Measurements from ENCODE around the gene HIPK2.

DNA sequence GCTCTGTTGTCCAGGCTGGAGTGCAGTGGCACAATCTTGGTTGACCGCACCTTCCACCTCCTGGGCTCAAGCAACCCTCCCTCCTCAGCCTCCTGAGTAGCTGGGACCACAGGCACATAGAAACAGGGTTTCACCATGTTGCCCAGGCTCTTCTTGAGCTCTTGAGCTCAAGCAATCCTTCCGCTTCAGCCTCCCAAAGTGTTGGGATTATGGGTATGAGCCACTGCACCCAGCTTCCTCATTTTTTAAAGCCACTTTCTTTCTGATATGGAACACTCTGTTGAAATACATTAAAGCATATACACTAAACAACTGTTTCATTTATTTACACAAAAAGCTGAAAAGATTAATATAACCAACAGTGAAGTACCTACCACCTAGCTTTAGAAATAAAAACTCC lies 137.1 kb downstream of the HIPK2 start:
- TF ChIP-seq POLR2AphosphoS5 (IDR thresholded peaks at IDR 0.05; ENCODE audit: borderline replicate concordance, low read depth, low read length) = no peak
- no peak for TF ChIP-seq EZH2 (IDR thresholded peaks at IDR 0.05)
